GM21717 (cell line): Measurements from ENCODE around the gene SLC9A3.
"Not testable (repeated sequence)": the region's sequence is repeated elsewhere in the genome, so short reads cannot be mapped to it uniquely, and the experiment has no call there.

ENCODE experiments used
- ATAC-seq: cut with Tn5 transposase; IDR thresholded peaks from one replicate; pipeline ENCODE4 v1.9.1; 2021; ENCODE audit warnings: mild to moderate bottlenecking, moderate library complexity; ENCODE audit not compliant: unreplicated experiment

SLC9A3 gene

DNA sequence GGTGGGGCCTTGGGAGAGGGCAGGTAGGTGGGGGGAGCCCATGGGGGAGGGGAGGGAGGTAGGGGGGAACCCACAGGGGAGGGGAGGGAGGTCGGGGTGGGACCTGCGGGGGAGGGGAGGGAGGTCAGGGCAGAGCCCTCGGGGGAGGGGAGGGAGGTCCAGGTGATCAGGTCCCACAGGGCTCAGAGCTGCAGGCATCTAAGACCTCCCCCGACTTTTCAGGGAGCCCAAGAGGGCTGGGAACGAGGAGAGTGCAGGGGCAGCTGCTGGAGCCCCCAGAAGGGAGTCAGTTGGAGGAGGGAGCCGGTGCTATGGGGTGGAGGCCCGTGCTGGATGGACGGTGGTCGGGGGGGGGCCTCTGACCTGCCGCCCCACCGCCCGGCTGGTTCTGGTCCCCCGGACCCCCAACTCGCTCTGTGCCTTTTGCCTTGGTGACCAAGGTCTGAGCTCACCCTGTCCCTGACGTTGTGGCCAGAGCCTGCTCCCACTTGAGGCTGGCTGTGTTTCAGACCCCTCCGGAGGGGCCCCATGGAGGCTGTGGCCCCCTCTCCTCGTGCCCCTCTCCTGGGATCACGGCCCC lies 31.8 kb downstream of the SLC9A3 start:
- ATAC-seq: no peak

DNA sequence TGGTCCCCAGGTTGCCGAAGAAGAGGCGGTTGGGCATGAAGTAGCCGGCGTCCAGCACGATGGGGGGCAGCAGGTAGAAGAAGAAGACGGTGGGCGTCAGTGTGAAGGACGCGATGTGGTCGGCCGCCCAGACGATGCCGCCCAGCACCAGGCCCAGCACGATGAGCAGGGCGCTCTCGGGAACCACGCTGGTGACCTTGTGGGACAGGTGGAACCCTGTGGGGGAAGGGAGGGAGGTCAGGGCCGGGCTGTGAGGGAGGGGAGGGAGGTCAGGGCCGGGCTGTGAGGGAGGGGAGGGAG lies 32.4 kb downstream of the SLC9A3 start:
- no peak for ATAC-seq

DNA sequence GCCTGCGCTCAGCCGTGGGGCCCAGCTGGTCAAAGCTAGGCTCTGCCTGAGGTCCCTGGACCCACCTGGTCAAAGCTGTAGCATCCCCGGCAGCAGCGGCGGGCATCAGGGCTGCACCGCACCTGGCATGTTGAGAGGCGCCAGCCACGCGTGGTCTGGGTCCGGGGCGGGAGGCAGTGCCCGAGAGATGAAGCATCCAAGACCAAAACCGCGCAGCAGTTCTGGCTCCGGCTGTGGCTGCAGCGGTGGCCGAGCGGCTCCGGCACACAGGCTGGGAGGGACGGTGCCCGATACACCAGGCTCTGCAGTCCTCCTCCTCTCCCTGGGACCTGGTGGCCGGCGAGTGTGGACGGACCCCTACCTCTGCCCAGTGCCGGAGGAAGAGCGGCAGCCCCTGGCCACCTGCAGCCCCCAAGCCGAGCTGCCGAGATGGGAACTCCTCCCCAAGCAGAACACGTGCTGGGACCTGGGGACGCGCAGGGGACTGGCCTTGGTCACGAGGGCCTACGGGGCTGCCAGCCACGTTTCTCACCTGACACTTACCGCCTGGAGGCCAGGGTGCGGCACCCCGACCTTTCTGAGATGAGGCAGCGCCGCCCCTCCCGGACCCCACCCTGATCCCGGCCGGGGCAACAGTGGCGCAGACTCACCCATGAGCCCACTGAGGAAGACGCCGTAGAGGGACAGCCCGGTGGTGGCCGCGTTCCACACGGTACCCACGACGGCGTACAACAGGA lies 33.0 kb downstream of the SLC9A3 start:
- no peak for ATAC-seq

- no peak for ATAC-seq
Observed at GRCh38 chr5:490116-491106, 33.8 kb downstream of the SLC9A3 start.

DNA sequence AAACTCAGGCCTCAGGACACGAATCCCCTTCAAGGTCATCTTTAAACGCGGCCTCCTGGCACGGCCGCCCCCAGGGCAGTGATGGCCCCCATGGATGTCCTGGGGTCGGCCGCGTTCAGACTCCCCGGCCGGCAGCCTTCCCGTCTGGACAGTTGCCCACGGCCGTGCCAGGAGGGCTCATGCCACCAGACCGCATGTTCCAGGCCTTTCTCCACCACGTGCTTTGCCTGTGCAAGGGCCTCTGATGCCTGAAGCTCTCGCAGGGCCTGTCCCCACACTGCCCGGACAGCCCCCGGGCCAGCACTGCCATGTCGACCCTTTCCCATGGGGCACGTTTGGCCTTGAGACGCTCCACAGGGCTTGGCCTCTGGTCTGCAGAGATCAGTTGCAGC lies 34.6 kb downstream of the SLC9A3 start:
- ATAC-seq: no peak

- ATAC-seq: no peak
Observed at GRCh38 chr5:488744-489688, 35.2 kb downstream of the SLC9A3 start.

DNA sequence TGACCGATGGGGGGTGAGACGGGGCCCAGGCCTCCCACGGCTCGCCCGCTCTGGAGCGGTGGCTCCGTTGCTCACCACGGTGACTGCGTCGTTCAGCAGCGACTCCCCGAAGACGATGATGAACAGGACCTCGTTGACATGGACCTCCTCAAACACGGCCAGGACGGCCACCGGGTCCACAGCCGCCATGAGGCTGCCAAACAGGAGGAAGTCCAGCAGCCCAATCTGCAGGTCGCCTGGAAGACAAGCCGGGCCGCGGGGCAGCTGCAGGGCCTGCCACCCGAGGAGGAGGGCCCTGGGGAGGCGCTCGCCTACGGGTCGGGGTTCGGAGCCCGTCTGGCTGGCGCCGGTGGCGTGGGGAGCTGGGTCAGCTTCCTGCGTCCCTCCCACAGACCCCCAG lies 36.0 kb downstream of the SLC9A3 start:
- ATAC-seq: no peak

DNA sequence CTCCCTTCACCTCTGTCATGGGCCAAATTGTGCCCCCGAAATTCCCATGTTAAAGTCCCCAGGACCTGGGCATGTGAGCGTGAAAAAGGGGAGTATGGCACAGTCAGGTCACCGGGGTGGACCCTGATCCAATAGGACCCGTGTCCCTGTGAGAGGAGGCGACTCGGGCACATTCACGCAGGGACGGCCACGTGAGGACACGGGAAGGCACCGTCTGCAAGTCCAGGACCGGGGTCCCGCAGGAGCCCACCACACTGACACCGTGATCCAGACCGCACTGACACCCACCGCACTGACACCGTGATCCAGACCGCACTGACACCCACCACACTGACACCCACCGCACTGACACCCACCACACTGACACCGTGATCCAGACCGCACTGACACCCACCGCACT lies 37.7 kb downstream of the SLC9A3 start:
- ATAC-seq: not testable (repeated sequence)

DNA sequence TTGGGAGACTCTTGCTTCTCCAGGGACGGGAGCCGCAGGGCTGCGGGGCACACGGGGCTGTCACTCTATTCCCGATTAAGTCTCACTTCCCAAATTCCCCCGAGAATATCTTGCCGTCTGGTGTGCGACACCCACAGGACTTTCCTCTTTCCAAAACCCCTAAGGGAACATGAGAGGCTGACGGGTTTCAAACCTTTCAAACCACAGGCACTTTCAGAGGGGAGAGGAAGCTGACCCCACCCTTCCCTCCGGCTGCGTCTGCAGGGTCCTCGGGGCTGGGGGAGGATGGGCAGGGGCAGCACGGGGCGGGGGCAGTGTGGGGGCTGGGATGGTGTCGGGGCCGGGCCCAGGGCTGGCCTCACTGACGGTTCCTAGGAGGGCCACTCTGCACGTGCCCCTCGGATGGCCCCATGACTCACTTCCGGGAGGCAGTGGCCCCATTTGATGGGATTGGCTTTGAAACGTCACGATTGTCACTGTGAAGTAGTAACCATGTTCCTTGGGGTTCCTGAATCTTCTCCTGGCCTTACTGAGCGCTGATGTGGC lies 38.2 kb downstream of the SLC9A3 start:
- no peak for ATAC-seq

DNA sequence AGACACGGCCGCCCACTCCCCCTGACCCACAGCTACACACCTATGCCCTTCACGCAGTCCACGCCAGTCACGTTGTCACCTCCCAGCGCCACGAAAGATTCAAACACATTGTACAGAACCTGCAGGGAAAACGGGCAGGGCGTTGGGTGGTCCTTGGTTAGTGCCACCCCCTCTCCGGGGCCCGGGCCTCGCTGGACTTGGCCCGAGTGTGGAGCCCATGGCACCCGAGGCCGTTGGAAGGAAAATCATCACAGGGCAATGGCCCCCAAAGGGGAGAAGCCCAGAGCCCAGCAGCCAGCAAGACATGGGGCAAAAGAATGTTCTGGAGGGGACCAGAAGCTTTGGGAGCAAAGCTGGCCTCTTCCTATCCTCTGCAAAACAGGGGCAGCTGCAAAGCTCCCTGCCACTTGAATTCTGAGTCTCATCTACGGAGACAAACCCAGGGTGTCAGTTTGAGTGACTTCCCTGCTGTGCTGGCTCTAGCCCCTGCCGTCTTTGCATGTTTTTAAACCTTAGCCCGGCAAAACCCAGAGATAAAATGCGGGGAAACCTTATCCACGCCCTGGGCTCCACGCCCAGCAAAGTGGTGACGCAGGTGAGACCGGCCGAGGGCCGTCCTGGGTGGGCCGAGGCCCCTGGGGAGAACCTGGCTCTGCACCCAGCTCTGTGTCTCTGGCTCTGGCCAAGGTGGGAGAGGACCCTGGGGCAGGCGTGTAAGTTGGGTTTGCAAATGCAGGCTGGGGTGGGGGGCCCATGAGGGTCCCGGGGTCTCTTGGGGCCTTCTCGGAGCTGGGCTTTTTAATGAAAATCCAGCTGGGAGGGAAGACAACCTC lies 38.9 kb downstream of the SLC9A3 start:
- ATAC-seq: no peak

DNA sequence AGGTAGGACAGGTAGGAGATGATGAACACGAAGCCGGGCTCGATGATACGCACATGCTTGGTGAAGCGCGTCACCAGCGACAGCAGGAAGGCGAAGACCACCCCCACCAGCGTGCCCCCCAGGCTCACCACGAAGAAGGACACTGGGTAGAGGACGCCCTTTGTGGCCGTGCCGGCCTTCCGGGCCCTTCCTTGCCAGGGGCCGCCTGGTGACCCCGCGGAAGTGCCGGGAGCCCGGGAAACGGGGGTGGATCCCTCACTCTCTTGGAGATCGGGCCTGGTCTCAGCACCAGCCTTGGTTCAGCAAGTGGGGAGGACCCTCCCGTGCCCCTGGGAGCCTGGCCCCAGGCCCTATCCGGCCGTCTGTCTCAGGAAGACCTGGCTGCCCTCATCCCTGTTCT lies 39.7 kb downstream of the SLC9A3 start:
- no peak for ATAC-seq

- ATAC-seq: no peak
Observed at GRCh38 chr5:483434-484140, 40.7 kb downstream of the SLC9A3 start.

DNA sequence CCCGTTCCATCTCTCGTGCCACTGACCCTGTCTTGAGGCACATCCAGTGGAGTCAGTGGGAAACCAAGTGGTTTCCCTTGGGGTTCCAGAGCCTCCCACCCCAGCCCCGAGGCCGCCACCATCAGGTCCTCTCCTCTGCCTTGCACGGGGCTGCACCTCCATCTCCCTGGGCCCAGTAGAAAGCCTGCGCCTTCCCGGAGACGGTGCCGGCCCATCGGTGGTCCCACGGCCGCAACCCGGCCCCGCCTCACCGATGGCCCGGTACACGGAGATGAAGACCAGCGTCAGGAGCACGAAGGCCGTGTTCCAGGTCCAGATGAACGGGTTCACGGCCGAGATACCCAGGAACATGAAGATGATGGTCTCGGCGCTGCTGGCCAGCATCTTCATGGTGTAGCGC lies 41.2 kb downstream of the SLC9A3 start:
- ATAC-seq: no peak

DNA sequence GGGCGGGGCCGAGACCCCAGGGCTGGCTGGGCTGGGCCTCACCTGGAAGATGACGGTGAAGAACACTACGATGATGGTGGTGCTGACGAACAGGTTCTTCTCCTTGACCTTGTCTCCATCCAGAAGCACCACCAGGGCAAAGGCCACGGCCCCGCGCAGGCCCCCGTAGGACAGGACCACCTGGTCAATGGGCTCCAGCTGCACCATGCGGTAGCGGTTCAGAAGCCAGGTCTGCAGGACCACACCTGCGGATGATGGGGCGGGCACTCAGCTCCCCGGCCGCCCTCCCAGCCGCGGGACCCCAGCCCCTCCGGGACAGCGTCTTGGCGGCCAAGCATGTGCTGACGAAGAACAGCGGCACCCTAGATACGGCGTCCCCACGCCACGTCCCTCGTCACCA lies 41.7 kb downstream of the SLC9A3 start:
- ATAC-seq: no peak

- ATAC-seq: no peak
Observed at GRCh38 chr5:482021-482420, 42.2 kb downstream of the SLC9A3 start.

- no peak for ATAC-seq
Observed at GRCh38 chr5:481347-481746, 42.9 kb downstream of the SLC9A3 start.

DNA sequence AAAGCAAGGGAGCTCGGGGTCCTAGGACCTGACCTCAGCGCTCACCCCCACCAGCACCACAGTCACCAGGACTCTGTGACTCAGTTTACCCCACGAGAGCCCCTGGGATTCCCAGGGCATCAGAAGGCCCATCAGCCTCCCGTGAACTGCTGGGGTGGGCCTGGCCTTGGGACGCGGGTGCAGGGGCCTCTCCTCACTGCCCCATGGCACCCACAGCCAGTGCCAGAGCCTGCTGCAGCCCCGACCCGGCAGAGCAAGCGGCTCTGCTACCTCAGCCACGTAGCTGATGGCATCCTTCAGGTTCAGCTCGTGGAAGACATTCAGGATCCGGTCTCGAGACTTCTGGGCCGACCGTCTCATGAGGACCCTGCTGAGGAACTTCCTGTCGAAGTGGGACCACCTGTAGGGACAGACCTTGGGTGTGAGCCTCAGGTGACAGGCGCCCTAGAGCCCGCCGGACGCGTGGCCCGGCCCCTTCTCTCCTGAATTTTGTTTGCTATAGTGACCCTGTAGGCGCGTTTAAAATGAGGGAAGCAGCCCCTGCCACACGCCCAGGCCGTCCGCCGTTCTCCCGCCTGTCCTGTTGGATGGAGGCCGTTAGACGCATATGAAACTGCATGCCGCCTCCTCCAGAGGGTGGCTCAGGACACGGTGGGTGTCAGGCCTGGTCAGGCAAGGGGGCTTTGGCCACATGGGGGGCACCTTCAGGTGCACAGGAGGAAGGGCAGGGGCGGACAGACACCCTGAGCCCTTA lies 44.5 kb downstream of the SLC9A3 start:
- no peak for ATAC-seq

DNA sequence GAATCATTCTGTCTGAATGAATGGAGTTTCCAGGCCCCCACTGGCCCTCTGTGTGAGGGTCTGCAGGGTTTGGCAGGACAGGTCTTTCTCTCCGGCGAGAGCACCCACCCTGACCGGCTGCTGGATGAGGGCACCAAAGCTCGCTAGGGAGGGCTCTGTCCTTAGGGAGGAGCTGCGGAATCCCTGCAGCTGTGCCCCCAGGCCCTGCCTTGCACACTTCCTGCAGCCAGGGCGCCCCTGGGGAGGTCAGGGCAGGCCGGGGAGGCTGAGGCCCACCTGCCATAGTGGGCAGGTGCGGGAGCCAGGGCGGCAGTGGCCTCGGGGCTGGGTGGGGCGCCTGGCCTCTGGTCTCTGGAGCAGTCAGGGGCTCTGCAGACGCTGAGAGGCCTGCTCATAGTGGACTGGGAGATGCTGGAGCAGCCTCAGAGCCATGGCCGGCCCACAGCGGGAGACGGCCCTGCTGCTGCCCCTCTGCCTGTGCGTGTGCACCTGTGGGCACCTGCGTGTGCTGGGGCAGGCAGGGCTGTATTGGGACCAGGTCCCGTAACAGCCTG lies 45.2 kb downstream of the SLC9A3 start:
- ATAC-seq: no peak
